Skeletal muscle cell (primary cell): ENCODE results near the gene AICDA.

Experiments
- DNase-seq: peaks from one replicate; pipeline ENCODE4 v3.0.0-alpha.2; 2010; ENCODE audit warnings: low read depth
- H3K4me3 ChIP-seq: 2 replicates; pipeline ENCODE4 v1.5.1; 2011; ENCODE audit warnings: low read depth, mild to moderate bottlenecking, control low read depth, low read length, moderate library complexity

Gene AICDA

DNA sequence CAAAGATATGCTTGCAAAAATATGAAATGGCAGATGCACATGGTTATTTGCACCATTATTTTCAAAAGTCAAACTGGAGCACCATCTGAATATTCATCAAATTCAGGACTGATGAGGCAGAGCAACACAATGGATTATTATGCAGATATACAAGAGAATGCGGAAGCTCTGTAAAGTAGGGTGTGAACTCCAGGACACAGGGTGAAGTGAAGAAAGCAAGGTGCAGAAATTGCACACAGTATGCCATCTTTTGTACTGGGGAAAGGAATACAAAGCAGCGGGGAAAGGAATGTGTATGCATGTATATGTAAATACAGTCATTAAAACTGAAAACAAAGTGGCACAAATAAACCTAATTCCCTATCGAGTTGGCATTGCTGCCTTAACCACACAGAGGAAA, 49.3 kb downstream of the AICDA start:
- H3K4me3 ChIP-seq: no peak overlapping the region
- DNase-seq: no peak

DNA sequence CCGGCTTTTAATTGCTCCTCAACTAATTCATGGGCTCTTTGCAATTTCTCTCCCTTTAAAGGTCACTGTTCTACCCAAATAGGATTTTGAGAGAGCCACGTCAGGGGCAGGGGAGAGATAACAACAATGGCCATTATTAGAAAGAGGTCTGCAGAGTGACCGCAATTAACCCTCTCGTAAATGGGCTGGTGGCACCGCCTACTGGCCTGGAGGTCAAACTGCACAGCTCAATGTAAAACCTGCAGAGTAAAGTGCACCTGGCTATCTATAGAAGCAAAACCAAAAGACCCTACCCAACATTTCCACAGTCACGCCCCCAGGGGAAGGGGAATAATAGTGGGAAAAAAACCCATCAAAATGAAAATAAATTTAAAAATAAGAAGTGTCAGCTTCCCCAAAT, 50.3 kb downstream of the AICDA start:
- no peak for DNase-seq
- no peak overlapping the region for H3K4me3 ChIP-seq

GRCh38 chr12:8561011-8561410, 51.6 kb downstream of the AICDA start:
- no peak for DNase-seq
- H3K4me3 ChIP-seq: no peak overlapping the region

DNA sequence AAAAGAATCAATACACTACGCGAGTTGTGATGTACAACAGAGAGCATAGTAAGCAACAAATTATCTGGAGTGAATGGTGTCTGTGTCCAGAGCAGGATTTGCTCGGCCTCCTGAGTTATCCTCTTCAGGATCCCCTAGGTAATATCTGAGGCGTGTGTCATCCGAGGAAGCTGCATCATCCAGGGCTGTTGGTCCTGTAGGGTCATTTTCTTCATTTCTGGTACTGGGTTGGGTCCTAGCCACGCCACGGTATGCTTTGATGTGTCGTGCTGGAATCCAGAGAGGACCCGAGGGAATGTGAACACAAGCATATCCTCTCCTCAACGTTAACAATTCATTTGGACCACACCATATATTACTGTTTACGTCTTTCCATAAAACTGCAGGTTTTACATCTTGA, 53.0 kb downstream of the AICDA start:
- H3K4me3 ChIP-seq: no peak overlapping the region
- no peak for DNase-seq

- DNase-seq: no peak
- H3K4me3 ChIP-seq: no peak overlapping the region
These were observed 56.0 kb downstream of the AICDA start for GRCh38 chr12:8556531-8557097.

DNA sequence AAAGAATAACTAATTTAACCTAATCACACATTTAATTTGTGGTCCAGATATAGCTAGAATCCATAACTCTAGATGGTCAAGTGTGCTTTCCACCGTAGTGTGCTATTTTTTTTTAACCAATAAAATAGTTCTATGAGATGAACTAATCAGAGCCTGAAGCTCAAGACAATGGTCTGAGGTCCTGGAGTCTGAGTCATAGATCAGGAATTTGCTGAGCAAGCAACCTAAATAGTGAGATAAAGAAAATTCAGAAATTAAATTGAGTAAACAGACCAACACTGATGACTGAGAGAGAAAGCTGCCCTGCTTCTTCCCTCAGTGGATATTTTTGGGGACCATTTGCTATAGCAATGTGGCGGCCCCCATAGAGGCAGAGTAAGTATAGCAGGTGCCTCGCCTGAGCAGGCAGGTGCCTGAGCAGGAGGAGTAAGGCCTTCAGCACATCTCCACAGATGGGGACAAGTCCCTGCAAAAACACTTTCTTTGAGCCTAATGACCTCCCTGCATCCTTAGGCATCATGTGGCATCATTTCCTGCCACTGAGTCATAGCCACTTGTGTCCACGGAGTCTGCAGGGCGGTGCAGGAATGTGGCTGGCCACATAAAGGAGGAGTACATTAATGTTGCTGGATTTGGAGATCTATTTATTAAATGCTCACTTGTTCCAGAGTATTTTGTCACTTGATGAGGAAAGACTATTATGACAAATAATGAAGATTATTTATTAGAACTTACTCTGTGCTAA, 58.0 kb downstream of the AICDA start:
- no peak for DNase-seq

DNA sequence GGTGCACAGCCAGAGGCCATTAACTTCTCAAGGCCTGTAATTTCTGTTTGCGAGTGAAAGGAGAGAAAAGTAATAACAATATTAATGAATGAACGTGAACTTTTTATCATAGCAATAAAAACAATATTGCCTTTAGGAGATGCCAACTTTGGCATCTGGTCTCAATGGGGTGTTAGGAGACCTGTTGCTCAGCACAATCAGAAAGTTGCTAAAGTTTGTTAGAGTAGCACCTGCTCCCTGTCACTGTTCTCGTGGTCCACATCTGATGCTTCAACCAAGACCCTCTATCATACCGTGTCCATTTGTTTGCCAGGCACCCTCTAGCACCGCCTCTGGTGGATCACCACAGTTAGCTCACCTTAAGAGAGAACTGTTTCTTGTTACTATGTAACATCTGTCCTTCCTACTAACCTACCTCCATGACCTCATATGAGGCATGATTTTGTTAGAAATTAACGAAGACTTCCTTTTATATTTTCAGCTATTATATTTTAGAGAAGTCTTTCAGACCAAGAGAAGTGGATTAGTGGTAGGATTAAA, 59.5 kb downstream of the AICDA start:
- DNase-seq: no peak
- H3K4me3 ChIP-seq: no peak overlapping the region

More for the DNA sequence above, 58.0 kb downstream of the AICDA start:
- no peak overlapping the region for H3K4me3 ChIP-seq
